Neuronal stem cell (in vitro differentiated cells): Measurements from ENCODE around the gene CTNNA3.

Source experiments
- DNase-seq: peaks from one replicate; pipeline ENCODE4 v3.0.0-alpha.2; 2013; ENCODE audit warnings: low spot score
- H2AFZ ChIP-seq: one replicate; pipeline ENCODE4 v1.6.1; 2013; ENCODE audit warnings: mild to moderate bottlenecking, low read length, inconsistent platforms
- H2AK5ac ChIP-seq: 2 replicates; pipeline ENCODE4 v1.6.1; 2013; ENCODE audit warnings: low read depth, mild to moderate bottlenecking, inconsistent platforms, low read length, moderate library complexity, mixed read lengths
- H2BK120ac ChIP-seq: 2 replicates; pipeline ENCODE4 v1.6.1; 2013; ENCODE audit warnings: low read depth, mild to moderate bottlenecking, inconsistent platforms, low read length, moderate library complexity, mixed read lengths
- H2BK12ac ChIP-seq: one replicate; pipeline ENCODE4 v1.6.1; 2013; ENCODE audit warnings: low read length, inconsistent platforms
- H2BK15ac ChIP-seq: 2 replicates; pipeline ENCODE4 v1.6.1; 2013; ENCODE audit warnings: mild to moderate bottlenecking, low read length, inconsistent platforms, mixed read lengths
- H2BK5ac ChIP-seq: one replicate; pipeline ENCODE4 v1.6.1; 2013; ENCODE audit warnings: inconsistent platforms, mild to moderate bottlenecking, low read length, moderate library complexity
- H3K14ac ChIP-seq: one replicate; pipeline ENCODE4 v1.6.1; 2013; ENCODE audit warnings: low read length, inconsistent platforms
- H3K18ac ChIP-seq: 2 replicates; pipeline ENCODE4 v1.6.1; 2013; ENCODE audit warnings: low read length, inconsistent platforms
- H3K23ac ChIP-seq: 2 replicates; pipeline ENCODE4 v1.6.1; 2013; ENCODE audit warnings: low read depth, mild to moderate bottlenecking, mixed read lengths, low read length, inconsistent platforms; ENCODE audit not compliant: poor library complexity
- H3K27ac ChIP-seq: replicated peaks from 3 replicates; pipeline ENCODE4 v1.5.1; 2013; ENCODE audit warnings: low read length, inconsistent platforms
- H3K27me3 ChIP-seq, 3 experiments: 2 replicates each; pipeline ENCODE4 v1.6.1; 2013; ENCODE audit warnings: low read length in 3 of 3, mild to moderate bottlenecking in 2 of 3, inconsistent platforms in 1 of 3, low read depth in 1 of 3, mixed read lengths in 1 of 3, moderate library complexity in 1 of 3; ENCODE audit not compliant: control insufficient read depth in 3 of 3, insufficient read depth in 3 of 3
- H3K36me3 ChIP-seq, 2 donors: replicated peaks in 1 of 2; 2 replicates each; pipeline ENCODE4 v1.6.1; 2013; ENCODE audit warnings: low read length in 2 of 2; ENCODE audit not compliant: control insufficient read depth in 2 of 2, insufficient read depth in 2 of 2
- H3K4ac ChIP-seq: 2 replicates; pipeline ENCODE4 v1.6.1; 2013; ENCODE audit warnings: inconsistent platforms, mild to moderate bottlenecking, low read length, moderate library complexity
- H3K4me1 ChIP-seq, 2 donors: 1 replicate in 1 of 2; 2 replicates in 1 of 2; pipeline ENCODE4 v1.6.1; 2013; ENCODE audit warnings: low read length in 2 of 2, low read depth in 1 of 2; ENCODE audit not compliant: control insufficient read depth in 2 of 2, insufficient read depth in 1 of 2
- H3K4me2 ChIP-seq: one replicate; pipeline ENCODE4 v1.6.1; 2013; ENCODE audit warnings: mild to moderate bottlenecking, low read length, inconsistent platforms; ENCODE audit not compliant: insufficient read depth, poor library complexity, severe bottlenecking
- H3K4me3 ChIP-seq, 2 donors: 2 replicates each; pipeline ENCODE4 v1.5.1; 2013; ENCODE audit warnings: low read length in 2 of 2, mild to moderate bottlenecking in 2 of 2, inconsistent platforms in 1 of 2, moderate library complexity in 1 of 2
- H3K79me1 ChIP-seq: one replicate; pipeline ENCODE4 v1.6.1; 2013; ENCODE audit warnings: low read depth, mild to moderate bottlenecking, inconsistent platforms, low read length, moderate library complexity
- H3K9ac ChIP-seq: one replicate; pipeline ENCODE4 v1.6.1; 2013; ENCODE audit warnings: mild to moderate bottlenecking, low read depth, low read length, inconsistent platforms; ENCODE audit not compliant: poor library complexity
- H3K9me3 ChIP-seq, 2 donors: replicated peaks in 1 of 2; 2 replicates each; pipeline versions ENCODE3 to v1.6.1; 2013; ENCODE audit warnings: low read length in 2 of 2, mild to moderate bottlenecking in 2 of 2, inconsistent platforms in 1 of 2, low read depth in 1 of 2, mixed read lengths in 1 of 2, moderate library complexity in 1 of 2; ENCODE audit not compliant: control insufficient read depth in 2 of 2, insufficient read depth in 1 of 2
- H4K8ac ChIP-seq: one replicate; pipeline ENCODE4 v1.6.1; 2013; ENCODE audit warnings: low read depth, mild to moderate bottlenecking, inconsistent platforms, low read length, moderate library complexity
- H4K91ac ChIP-seq: one replicate; pipeline ENCODE4 v1.6.1; 2013; ENCODE audit warnings: low read length, low read depth, mild to moderate bottlenecking, inconsistent platforms; ENCODE audit not compliant: poor library complexity
- WGBS, 2 donors: extraction: QIAGEN DNeasy Blood & Tissue Kit; methylation state at CpG; one replicate each; pipeline ENCODE4 v1.1.7; 2013; ENCODE audit warnings: missing lambda C conversion rate in 2 of 2, mixed read lengths in 1 of 2; ENCODE audit not compliant: insufficient read length in 2 of 2, insufficient replicate concordance in 1 of 2; ENCODE audit errors: extremely low coverage in 2 of 2; 5-methylcytosine and 5-hydroxymethylcytosine counted together

Gene CTNNA3

GRCh38 chr10:67386260-67386659 is 309.7 kb downstream of the CTNNA3 start:
- no CpG with 5 or more reads among the region's 3 CpGs for WGBS, 2 donors
- no peak overlapping the region for H2BK12ac ChIP-seq
- H3K9me3 ChIP-seq, result no peaks in the 10 kb centered on the region
- H3K4me3 ChIP-seq, result no peak overlapping the region
- H3K79me1 ChIP-seq, result no peaks in the 10 kb centered on the region
- no peak overlapping the region for H2AFZ ChIP-seq
- H3K23ac ChIP-seq, result no peak overlapping the region
- no peak overlapping the region for H2BK15ac ChIP-seq
- H2AK5ac ChIP-seq, result no peak overlapping the region
- H3K4me1 ChIP-seq, result peaks cover 2 to 7% of the 10 kb centered on the region in 2 donors
- H3K27ac ChIP-seq, result no peak overlapping the region
- no peak for DNase-seq
- no peak overlapping the region for H3K14ac ChIP-seq
- H3K27me3 ChIP-seq, result no peaks in the 10 kb centered on the region
- H3K4ac ChIP-seq, result no peak overlapping the region
- H4K91ac ChIP-seq, result no peak overlapping the region
- H2BK5ac ChIP-seq, result no peak overlapping the region
- no peak overlapping the region for H4K8ac ChIP-seq
- no peak overlapping the region for H3K4me2 ChIP-seq
- H3K18ac ChIP-seq, result no peak overlapping the region
- H3K9ac ChIP-seq, result no peak overlapping the region
- no peak overlapping the region for H2BK120ac ChIP-seq
- H3K36me3 ChIP-seq, result no peaks in the 10 kb centered on the region

GRCh38 chr10:67385566-67385965 is 310.4 kb downstream of the CTNNA3 start:
- H2BK15ac ChIP-seq, result no peak overlapping the region
- no peak overlapping the region for H2BK5ac ChIP-seq
- DNase-seq, result no peak
- no peak overlapping the region for H2AFZ ChIP-seq
- no CpG with 5 or more reads among the region's 2 CpGs for WGBS, 2 donors
- no peak overlapping the region for H2BK12ac ChIP-seq
- H3K9me3 ChIP-seq, result no peaks in the 10 kb centered on the region
- no peak overlapping the region for H2BK120ac ChIP-seq
- H3K14ac ChIP-seq, result no peak overlapping the region
- no peak overlapping the region for H3K18ac ChIP-seq
- H3K27me3 ChIP-seq, result no peaks in the 10 kb centered on the region
- H3K23ac ChIP-seq, result no peak overlapping the region
- H3K36me3 ChIP-seq, result no peaks in the 10 kb centered on the region
- H3K4me2 ChIP-seq, result no peak overlapping the region
- peaks cover 2 to 7% of the 10 kb centered on the region in 2 donors for H3K4me1 ChIP-seq
- no peak overlapping the region for H3K27ac ChIP-seq
- no peak overlapping the region for H2AK5ac ChIP-seq
- no peak overlapping the region for H3K9ac ChIP-seq
- no peak overlapping the region for H3K4me3 ChIP-seq
- H4K8ac ChIP-seq, result no peak overlapping the region
- no peak overlapping the region for H3K4ac ChIP-seq
- H3K79me1 ChIP-seq, result no peaks in the 10 kb centered on the region
- no peak overlapping the region for H4K91ac ChIP-seq

GRCh38 chr10:67385089-67385488 is 310.9 kb downstream of the CTNNA3 start:
- Histone ChIP-seq H2BK120ac (no peak overlapping the region), H3K9ac (no peak overlapping the region), H2BK5ac (no peak overlapping the region), H3K4me3 (no peak overlapping the region), H4K8ac (no peak overlapping the region), H3K4me1 (peaks cover 2 to 7% of the 10 kb centered on the region in 2 donors), H4K91ac (no peak overlapping the region), H3K9me3 (no peaks in the 10 kb centered on the region), H3K23ac (no peak overlapping the region), H3K4me2 (no peak overlapping the region), H3K27ac (no peak overlapping the region), H3K27me3 (no peaks in the 10 kb centered on the region), H3K14ac (no peak overlapping the region), H3K36me3 (no peaks in the 10 kb centered on the region), H2AK5ac (no peak overlapping the region), H2AFZ (peak overlapping the region; percentile 72), H2BK12ac (no peak overlapping the region), H2BK15ac (no peak overlapping the region), H3K18ac (no peak overlapping the region), H3K4ac (no peak overlapping the region), H3K79me1 (no peaks in the 10 kb centered on the region)
- DNase-seq, result no peak

GRCh38 chr10:67331121-67331910 is 364.7 kb downstream of the CTNNA3 start:
- H2AFZ ChIP-seq, result peak overlapping the region; percentile 56
- no peak overlapping the region for H3K9ac ChIP-seq
- no peak overlapping the region for H2BK120ac ChIP-seq
- no peak overlapping the region for H2BK15ac ChIP-seq
- H3K4me3 ChIP-seq, result no peak overlapping the region
- no peak overlapping the region for H2BK5ac ChIP-seq
- H3K27ac ChIP-seq, result no peak overlapping the region
- no peak overlapping the region for H3K23ac ChIP-seq
- no peak for DNase-seq
- H3K18ac ChIP-seq, result no peak overlapping the region
- WGBS, 2 donors, result no CpG with 5 or more reads among the region's 1 CpG
- no peak overlapping the region for H2BK12ac ChIP-seq
- no peaks in the 10 kb centered on the region for H3K36me3 ChIP-seq
- no peak overlapping the region for H4K91ac ChIP-seq
- no peak overlapping the region for H4K8ac ChIP-seq
- H3K9me3 ChIP-seq, result no peaks in the 10 kb centered on the region
- H3K4me1 ChIP-seq, result no peaks in the 10 kb centered on the region
- H3K4me2 ChIP-seq, result no peak overlapping the region
- H3K14ac ChIP-seq, result no peak overlapping the region
- no peak overlapping the region for H3K4ac ChIP-seq
- H2AK5ac ChIP-seq, result no peak overlapping the region
- no peaks in the 10 kb centered on the region for H3K79me1 ChIP-seq
- H3K27me3 ChIP-seq, result no peaks in the 10 kb centered on the region
